GM12892 (cell line): ENCODE data around the gene MICAL3. TPM values are rescaled to one million over a fixed set of nuclear protein-coding genes. Genes with fewer than 3 reads are reported as not detected.
A peak's percentile ranks its signal among the peaks of the same experiment; 100 is the strongest.
"Not testable (repeated sequence)": the region's sequence is repeated elsewhere in the genome, so short reads cannot be mapped to it uniquely, and the experiment has no call there.

Experiments used
- DNase-seq: peaks from one replicate; pipeline ENCODE4 v3.0.0; 2011; ENCODE audit not compliant: insufficient read length
- FAIRE-seq: peaks from 2 replicates; lab custom pipeline; 2011; peaks lifted over from hg19 to GRCh38; lab: Jason Lieb, UNC
- POLR2A ChIP-seq: IDR thresholded peaks from 2 replicates; pipeline ENCODE4 v1.6.1; 2011; ENCODE audit warnings: low read depth, low read length, control low read depth
- POLR2AphosphoS5 ChIP-seq: IDR thresholded peaks from 2 replicates; pipeline ENCODE4 v1.6.1; 2011; ENCODE audit warnings: low read depth, low read length, control low read depth
- TAF1 ChIP-seq: IDR thresholded peaks from 2 replicates; pipeline ENCODE4 v1.6.1; 2011; ENCODE audit warnings: low read depth, mild to moderate bottlenecking, control low read depth, low read length, borderline replicate concordance
- polyA plus RNA-seq: library from polyadenylated mRNA; unstranded; fragments of >200 nt; gene quantifications from one replicate; pipeline ENCODE4 v1.2.1, GENCODE V29; 2012; ENCODE audit warnings: missing spikeins, inconsistent platforms; ENCODE audit not compliant: missing spikeins

MICAL3 gene, protein sequence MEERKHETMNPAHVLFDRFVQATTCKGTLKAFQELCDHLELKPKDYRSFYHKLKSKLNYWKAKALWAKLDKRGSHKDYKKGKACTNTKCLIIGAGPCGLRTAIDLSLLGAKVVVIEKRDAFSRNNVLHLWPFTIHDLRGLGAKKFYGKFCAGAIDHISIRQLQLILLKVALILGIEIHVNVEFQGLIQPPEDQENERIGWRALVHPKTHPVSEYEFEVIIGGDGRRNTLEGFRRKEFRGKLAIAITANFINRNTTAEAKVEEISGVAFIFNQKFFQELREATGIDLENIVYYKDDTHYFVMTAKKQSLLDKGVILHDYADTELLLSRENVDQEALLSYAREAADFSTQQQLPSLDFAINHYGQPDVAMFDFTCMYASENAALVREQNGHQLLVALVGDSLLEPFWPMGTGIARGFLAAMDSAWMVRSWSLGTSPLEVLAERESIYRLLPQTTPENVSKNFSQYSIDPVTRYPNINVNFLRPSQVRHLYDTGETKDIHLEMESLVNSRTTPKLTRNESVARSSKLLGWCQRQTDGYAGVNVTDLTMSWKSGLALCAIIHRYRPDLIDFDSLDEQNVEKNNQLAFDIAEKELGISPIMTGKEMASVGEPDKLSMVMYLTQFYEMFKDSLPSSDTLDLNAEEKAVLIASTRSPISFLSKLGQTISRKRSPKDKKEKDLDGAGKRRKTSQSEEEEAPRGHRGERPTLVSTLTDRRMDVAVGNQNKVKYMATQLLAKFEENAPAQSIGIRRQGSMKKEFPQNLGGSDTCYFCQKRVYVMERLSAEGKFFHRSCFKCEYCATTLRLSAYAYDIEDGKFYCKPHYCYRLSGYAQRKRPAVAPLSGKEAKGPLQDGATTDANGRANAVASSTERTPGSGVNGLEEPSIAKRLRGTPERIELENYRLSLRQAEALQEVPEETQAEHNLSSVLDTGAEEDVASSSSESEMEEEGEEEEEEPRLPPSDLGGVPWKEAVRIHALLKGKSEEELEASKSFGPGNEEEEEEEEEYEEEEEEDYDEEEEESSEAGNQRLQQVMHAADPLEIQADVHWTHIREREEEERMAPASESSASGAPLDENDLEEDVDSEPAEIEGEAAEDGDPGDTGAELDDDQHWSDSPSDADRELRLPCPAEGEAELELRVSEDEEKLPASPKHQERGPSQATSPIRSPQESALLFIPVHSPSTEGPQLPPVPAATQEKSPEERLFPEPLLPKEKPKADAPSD (N-terminal part only)
- 17.4 TPM for polyA plus RNA-seq

DNA sequence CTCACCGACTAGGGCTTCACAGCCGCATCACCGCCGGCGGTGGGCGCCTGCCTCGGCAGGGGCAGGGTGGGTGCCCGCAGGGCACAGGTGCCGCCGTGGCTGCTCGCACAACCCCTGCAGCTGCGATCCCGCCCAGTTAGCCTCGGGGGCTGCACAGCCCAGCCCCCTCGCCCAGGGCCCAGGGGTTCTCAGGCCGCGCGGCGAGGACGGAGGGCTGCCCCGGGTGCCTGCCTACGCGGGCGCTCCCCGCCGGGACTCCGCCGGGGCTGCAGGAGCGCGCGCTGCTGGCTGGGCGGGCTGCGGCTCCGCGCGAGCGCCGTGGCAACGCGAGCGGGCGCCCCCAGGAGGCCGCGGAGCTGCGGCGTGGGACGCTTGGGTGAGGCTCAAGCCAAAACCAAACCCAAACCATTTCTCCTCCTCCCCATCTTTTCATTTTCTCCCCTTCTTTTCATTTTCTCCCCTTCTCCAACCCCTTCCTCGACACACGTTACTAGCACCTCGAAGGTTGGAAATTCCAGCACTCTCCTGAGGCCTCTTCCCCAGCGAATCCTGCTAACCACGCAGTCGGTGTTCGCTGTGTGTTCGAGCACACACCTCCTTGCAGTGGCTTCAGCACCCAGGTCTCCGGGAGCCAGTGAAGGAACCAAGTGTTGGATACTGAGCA lies at the start of gene MICAL3:
MICAL3 (minus strand) TSS at position 286 of the 664 bp plus-strand sequence. CDS start 117,749 bp downstream, outside the sequence.
- FAIRE-seq (peak; percentile 83), DNase-seq (peak; percentile 81)
- TF ChIP-seq POLR2AphosphoS5 (no peak), POLR2A (no peak), TAF1 (no peak)

DNA sequence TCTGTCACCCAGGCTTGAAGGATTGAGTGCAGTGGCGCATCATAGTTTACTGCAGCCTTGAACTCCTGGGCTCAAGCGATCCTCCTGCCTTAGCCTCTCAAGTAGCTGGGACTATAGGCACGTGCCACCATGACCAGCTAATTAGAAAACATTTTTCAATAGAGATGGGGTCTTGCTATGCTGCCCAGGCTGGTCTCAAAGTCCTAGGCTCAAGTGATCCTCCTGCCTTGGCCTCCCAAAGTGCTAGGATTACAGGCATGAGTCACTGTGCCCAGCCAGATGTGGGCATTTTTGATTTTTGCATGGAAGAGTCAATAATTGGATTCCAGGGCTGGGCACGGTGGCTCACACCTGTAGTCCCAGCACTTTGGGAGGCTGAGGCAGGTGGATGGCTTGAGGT lies 49.6 kb upstream of the MICAL3 start:
- DNase-seq, FAIRE-seq: not testable (repeated sequence)

GRCh38 chr22:18073467-18073866 lies 49.1 kb upstream of the MICAL3 start:
- FAIRE-seq (no peak), DNase-seq (no peak)
- TF ChIP-seq POLR2A (no peak), TAF1 (no peak), POLR2AphosphoS5 (no peak)

GRCh38 chr22:18071968-18072310 lies 47.6 kb upstream of the MICAL3 start:
- DNase-seq, result no peak

DNA sequence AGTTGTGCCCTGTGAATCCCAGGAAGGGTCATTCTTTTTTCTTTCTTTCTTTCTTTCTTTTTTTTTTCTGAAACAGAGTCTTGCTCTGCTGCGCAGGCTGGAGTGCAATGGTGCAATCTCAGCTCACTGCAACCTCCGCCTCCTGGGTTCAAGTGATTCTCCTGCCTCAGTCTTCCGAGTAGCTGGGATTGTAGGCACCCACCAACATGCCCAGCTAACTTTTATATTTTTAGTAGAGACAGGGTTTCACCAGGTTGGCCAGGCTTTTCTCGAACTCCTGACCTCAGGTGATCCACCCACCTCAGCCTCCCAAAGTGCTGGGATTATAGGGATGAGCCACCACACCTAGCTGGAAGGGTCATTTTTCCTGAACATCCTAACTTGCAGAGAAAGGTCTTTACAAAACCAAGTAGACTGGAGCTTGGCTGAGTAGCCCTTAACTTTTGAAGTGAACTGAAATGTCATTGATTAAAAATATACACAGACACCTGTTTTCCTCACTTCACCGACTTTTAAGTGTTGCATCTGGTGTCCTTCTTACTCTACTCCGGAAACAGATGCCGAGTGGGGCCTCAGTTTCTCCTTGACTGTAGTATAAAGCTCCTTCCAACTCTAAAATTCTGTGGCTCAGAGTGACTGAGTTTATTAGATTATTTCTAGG lies 47.1 kb upstream of the MICAL3 start:
- not testable (repeated sequence) for DNase-seq

More at GRCh38 chr22:18071968-18072310, 47.6 kb upstream of the MICAL3 start:
- FAIRE-seq, result no peak
- TF ChIP-seq TAF1, result no peak
- TF ChIP-seq POLR2A, result no peak
- no peak for TF ChIP-seq POLR2AphosphoS5

GRCh38 chr22:18070556-18071306 lies 46.4 kb upstream of the MICAL3 start:
- FAIRE-seq (no peak), DNase-seq (no peak)
- TF ChIP-seq TAF1, result no peak
- TF ChIP-seq POLR2AphosphoS5, result no peak

More for the DNA sequence above, 47.1 kb upstream of the MICAL3 start:
- not testable (repeated sequence) for FAIRE-seq

GRCh38 chr22:18070041-18070440 lies 45.7 kb upstream of the MICAL3 start:
- TF ChIP-seq POLR2AphosphoS5, result no peak
- TF ChIP-seq TAF1, result no peak
- no peak for TF ChIP-seq POLR2A
- DNase-seq (no peak), FAIRE-seq (no peak)

- DNase-seq (no peak), FAIRE-seq (no peak)
- TF ChIP-seq POLR2A, result no peak
- TF ChIP-seq TAF1, result no peak
- TF ChIP-seq POLR2AphosphoS5, result no peak
Measured at GRCh38 chr22:18069041-18069440, 44.7 kb upstream of the MICAL3 start.

GRCh38 chr22:18068381-18068988 lies 44.1 kb upstream of the MICAL3 start:
- no peak for DNase-seq
- TF ChIP-seq TAF1 (no peak), POLR2AphosphoS5 (no peak), POLR2A (no peak)
- no peak for FAIRE-seq
